ENCODE data around the gene LMX1B. TPM values are rescaled to one million over a fixed set of nuclear protein-coding genes. Genes with fewer than 3 reads are reported as not detected.

LMX1B gene
- total and polyA plus RNA-seq, 2 of the 4 experiments (the other 2 are of a cell fraction) = not detected

GRCh38 chr9:126674365-126675146, 60.8 kb downstream of the LMX1B start:
- no peak for DNase-seq
- H2BK5ac ChIP-seq (ENCODE audit: low read depth, low read length, poor library complexity, severe bottlenecking) = no peak overlapping the region
- dilution Hi-C loops (cut with HindIII; ENCODE audit: low sequenced_read_pairs, unreplicated experiment) (no loop called here), in situ Hi-C loops (cut with MboI; ENCODE audit: low sequenced_read_pairs) (no loop called here), intact Hi-C loops (cut with micrococcal nuclease) (no loop called here)
- H2AK9ac ChIP-seq (replicated peaks; ENCODE audit: low read depth, low read length, poor library complexity) = peak overlapping the region; percentile 55
- ChIA-PET CTCF (no interaction called here), POLR2A (ENCODE audit: unreplicated experiment) (no interaction called here)
- H3K36me3 ChIP-seq (ENCODE audit: control insufficient read depth, insufficient read depth, low read length) = no peaks in the 10 kb centered on the region
- H3K27me3 ChIP-seq (ENCODE audit: control insufficient read depth, insufficient read depth, low read length) = peaks cover 79% of the 10 kb centered on the region
- no TSS peak for BruUV-seq (replicated peaks)
- TF ChIP-seq RFX5 (IDR thresholded peaks at IDR 0.05; ENCODE audit: low read depth, low read length) (no peak), SMC3 (IDR thresholded peaks at IDR 0.05; ENCODE audit: low read depth, low read length) (no peak), MAZ (IDR thresholded peaks at IDR 0.05; ENCODE audit: borderline replicate concordance, low read depth, low read length) (no peak), POLR2A (IDR thresholded peaks at IDR 0.05; ENCODE audit: low read depth, low read length) (no peak), FOS (IDR thresholded peaks at IDR 0.05; ENCODE audit: low read depth, low read length) (no peak), CHD1 (IDR thresholded peaks at IDR 0.05; ENCODE audit: low read depth, low read length) (no peak), NFE2L2 (IDR thresholded peaks at IDR 0.05; ENCODE audit: low read depth, low read length) (no peak)
- no peaks in the 10 kb centered on the region for H3K79me1 ChIP-seq (ENCODE audit: low read depth in 1 of 2, low read length in 2 of 2)
- peaks cover 3% of the 10 kb centered on the region; the same call in 1 of the 2 replicates for H3K9me1 ChIP-seq (ENCODE audit: insufficient read depth, low read length)
- peaks cover 6% of the 10 kb centered on the region for H3K9me3 ChIP-seq (ENCODE audit: control insufficient read depth, insufficient read depth, low read length)
- H3K56ac ChIP-seq (ENCODE audit: extremely low read depth, insufficient read depth, low read length) = no peak overlapping the region
- H3K14ac ChIP-seq (replicated peaks; ENCODE audit: low read depth, low read length) = no peak overlapping the region
- no peaks in the 10 kb centered on the region for H3K4me1 ChIP-seq (ENCODE audit: control insufficient read depth, insufficient read depth, low read length)
- no peak overlapping the region for H3K4ac ChIP-seq (ENCODE audit: low read depth, low read length)
- no peak overlapping the region for H4K91ac ChIP-seq (ENCODE audit: insufficient read depth, low read depth, low read length)
- no peak for ATAC-seq (ENCODE audit: low read depth)
- H3K23ac ChIP-seq (ENCODE audit: low read depth, low read length) = no peak overlapping the region
- H2AFZ ChIP-seq (replicated peaks; ENCODE audit: low read length, poor library complexity) = no peak overlapping the region
- H2AK5ac ChIP-seq (ENCODE audit: low read depth, low read length) = no peak overlapping the region
- no peak overlapping the region for H3K9ac ChIP-seq (ENCODE audit: low read depth, low read length)
- no peak overlapping the region for H2BK15ac ChIP-seq (ENCODE audit: low read depth, low read length)
- no peak overlapping the region for H3K27ac ChIP-seq (ENCODE audit: insufficient read depth, low read length)
- H3K4me3 ChIP-seq (ENCODE audit: insufficient read depth, low read depth, low read length) = no peak overlapping the region
- no peak overlapping the region for H2BK20ac ChIP-seq (ENCODE audit: low read depth, low read length)
- no peak overlapping the region for H4K5ac ChIP-seq (ENCODE audit: low read depth, low read length)
- no peak overlapping the region for H3K4me2 ChIP-seq (ENCODE audit: low read depth, low read length)
- no peak overlapping the region for H2BK120ac ChIP-seq (ENCODE audit: low read depth, low read length)
- H4K8ac ChIP-seq (ENCODE audit: low read depth in 2 of 2, low read length in 2 of 2) = no peak overlapping the region
- H4K20me1 ChIP-seq (ENCODE audit: insufficient read depth, low read length) = no peaks in the 10 kb centered on the region
- no peak overlapping the region for H3K18ac ChIP-seq (ENCODE audit: low read depth, low read length)
- WGBS, 2 experiments (ENCODE audit: extremely low coverage in 2 of 2, insufficient read length in 1 of 2) = 14% methylated on average over 4 of the region's 11 CpGs; no CpG with 5 or more reads in 1 of the 2 experiments

Measured in IMR-90 (cell line).